ENCODE measurements around the gene PCBD1.

PCBD1 gene

DNA sequence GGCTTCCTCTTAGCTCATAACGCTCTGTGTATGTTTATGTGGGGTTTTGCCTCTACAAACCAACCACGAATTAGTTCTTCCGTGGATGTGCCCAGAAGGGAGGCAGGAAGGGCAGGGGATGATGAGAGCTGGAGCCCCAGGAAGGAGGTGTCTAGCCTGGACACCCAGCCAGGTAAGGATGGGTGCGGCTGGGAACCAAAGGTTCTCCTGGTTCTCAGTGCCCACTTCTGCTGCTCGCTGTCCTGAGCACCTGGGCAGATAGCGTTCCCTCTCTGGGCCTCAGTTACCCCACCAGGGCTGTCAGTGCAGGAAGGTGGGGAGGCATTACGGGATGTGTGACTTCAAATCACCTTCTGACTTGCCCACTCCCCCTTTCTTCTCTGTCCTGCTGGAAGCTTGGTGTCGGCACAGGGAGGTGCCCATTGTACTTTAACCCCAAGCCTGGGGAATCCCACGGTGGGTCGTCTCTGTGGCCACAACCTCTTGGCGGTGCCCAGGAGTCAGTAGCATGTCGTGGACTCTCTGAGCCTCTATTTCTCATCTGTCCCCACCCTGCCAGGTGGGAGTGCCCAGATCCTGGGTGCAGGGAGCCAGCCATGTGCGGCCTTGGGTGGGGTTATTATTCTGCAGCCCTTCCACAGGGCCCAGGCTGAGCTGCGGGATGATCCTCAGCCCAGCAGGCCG, 18.7 kb upstream of the PCBD1 start:
- no peak overlapping the region for H3K4me3 ChIP-seq (ENCODE audit: low read depth, low read length)
- TF ChIP-seq, protein P1, sequence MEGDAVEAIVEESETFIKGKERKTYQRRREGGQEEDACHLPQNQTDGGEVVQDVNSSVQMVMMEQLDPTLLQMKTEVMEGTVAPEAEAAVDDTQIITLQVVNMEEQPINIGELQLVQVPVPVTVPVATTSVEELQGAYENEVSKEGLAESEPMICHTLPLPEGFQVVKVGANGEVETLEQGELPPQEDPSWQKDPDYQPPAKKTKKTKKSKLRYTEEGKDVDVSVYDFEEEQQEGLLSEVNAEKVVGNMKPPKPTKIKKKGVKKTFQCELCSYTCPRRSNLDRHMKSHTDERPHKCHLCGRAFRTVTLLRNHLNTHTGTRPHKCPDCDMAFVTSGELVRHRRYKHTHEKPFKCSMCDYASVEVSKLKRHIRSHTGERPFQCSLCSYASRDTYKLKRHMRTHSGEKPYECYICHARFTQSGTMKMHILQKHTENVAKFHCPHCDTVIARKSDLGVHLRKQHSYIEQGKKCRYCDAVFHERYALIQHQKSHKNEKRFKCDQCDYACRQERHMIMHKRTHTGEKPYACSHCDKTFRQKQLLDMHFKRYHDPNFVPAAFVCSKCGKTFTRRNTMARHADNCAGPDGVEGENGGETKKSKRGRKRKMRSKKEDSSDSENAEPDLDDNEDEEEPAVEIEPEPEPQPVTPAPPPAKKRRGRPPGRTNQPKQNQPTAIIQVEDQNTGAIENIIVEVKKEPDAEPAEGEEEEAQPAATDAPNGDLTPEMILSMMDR (IDR thresholded peaks at IDR 0.05; ENCODE audit: low read depth, low read length): no peak

DNA sequence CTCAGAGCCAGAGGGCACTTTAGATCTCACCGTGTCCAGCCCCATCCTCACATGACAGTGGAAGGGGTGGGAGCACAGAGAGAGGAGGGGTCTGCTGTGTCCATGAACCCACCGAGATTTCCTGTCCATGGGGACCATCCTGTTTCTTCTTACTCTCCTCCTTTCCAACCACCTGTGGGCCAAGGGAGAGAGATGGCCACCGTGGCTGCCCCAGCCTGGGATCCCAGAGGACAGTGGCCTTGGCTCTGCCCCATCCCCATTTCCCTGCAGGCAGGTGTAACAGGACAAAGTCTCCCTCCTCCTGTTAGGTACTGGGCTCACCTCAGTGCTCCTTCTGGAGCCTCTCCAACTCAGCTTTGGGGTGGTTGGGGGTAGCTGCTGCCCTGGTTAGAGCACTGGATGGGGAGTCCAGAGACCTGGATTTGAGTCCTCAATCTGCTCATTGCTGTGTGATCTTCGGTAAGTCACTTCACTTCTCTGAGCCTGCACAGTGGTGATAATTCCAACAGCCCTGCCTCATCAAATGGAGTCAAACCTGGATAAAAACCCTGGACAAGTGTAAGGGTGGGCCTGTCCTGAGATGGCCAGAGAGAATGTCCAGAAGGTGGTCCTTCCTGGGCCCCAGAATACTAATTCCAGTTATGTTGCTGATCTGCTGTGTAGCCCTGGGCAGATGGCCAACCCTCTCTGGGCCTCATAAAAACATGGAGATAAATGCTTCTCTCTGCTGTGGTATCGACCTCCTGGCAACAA, 17.8 kb upstream of the PCBD1 start:
- no peak overlapping the region for H3K4me3 ChIP-seq (ENCODE audit: low read depth, low read length)
- TF ChIP-seq, protein P1 (IDR thresholded peaks at IDR 0.05; ENCODE audit: low read depth, low read length): no peak

DNA sequence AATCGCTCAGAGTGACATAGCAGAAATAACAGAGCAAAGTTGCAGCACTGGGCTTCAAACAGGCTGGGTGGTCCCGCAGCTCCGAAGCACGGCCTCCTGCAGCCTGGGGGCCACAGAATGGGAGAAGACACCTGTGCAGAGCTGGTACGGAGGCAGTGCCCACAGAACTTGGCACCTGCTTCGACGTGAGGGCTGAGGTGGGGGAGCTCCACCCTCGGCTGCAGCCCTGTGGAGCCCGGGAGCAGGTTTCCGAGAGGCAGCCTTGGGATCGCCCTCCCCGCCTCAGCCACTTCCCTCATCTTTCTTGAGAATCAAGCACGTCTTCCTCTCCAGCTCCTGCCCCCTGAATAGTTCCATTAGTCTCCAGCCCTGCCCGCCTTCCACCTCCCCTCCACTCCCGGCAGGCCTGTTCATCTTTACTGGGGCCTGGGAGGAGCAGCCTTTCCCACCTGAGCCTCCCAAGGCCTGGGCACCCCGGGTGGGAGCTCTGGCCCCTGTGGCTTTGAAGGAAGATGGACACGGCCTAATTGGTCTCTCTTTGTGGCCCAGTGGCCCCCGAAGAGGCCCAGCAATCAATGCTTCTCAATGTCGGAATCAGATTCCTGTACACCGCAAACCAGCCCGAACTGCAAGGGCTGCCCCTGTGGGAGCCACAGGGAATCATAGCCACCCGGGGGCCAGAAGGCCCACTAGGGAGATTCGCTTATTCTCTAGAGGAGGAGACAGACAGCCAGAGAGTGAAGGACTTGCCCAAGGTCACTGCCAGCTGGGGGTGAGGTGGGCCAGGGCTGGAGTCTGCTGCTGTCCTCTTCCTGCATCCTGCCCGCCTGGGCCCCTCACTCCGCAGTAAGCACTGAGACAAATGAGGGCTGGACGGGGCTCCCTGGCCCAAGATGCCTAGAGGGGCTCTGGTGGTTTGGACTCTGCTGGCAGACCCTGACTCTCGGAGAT, 17.0 kb upstream of the PCBD1 start:
- TF ChIP-seq, protein P1 (IDR thresholded peaks at IDR 0.05; ENCODE audit: low read depth, low read length): no peak

DNA sequence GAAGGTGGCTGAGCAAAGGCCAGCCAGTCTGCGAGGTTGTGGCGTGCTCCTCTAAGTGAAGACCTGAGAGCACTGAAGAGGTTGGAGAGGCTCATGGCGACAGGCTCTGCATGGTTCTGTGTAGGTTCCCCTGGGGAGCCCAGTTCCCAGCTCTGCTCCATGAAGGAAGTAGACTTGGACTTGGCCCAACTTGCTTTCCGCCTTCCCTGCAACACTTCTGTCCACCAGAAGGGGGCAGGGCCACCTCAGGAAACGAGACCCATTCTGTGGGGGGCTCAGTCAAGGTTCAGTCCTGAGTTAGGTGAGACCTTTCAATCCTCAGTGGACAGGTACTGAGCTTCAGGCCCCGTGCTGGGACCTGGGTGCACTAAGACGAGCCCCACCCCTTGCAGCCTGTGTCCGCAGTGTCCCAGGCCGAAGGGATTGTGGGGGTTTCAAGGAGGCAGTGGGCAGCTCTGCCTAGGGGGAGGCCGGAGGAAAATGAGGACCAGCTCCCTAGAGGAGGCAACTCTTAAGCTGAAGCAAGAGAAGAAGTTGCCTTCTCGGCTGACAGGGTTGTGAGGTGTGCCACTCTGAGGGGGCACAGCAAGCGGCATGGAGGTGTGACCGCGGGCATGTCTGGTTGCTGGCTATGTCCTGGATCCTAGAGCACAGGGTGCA, 15.0 kb upstream of the PCBD1 start:
- TF ChIP-seq, protein P1 (IDR thresholded peaks at IDR 0.05; ENCODE audit: low read depth, low read length): peak; percentile 97
- no peak overlapping the region for H3K4me3 ChIP-seq (ENCODE audit: low read depth, low read length)

More for the DNA sequence above, 17.0 kb upstream of the PCBD1 start:
- no peak overlapping the region for H3K4me3 ChIP-seq (ENCODE audit: low read depth, low read length)

DNA sequence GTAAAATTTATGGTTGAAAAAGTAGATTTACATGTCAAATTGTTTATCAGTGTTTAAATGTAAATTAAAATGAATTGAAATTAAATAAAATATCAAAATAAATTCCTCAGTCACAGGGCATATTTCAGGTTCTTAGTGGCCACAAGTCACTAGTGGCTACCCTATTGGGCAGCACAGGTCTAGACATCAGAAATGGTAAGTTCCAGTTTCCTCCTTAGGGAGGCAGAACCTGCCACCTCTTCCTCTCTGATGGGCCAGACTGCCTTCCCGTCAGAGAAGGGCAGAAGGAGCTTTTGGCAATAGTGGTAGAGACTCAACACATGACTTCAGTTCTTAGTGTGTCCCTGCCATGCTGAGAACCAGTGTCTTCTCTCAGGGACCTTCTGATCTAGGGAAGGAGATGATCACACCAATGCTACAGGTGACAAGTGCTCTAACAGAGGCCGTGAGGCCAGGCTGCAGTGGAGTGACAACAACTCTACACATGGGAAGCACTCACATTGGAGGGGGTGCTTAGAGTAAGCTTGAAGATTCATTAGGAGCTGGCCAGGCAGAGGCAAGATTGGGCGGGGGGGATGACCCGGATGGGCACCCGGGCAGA, 14.4 kb upstream of the PCBD1 start:
- TF ChIP-seq, protein P1 (IDR thresholded peaks at IDR 0.05; ENCODE audit: low read depth, low read length): no peak
- H3K4me3 ChIP-seq (ENCODE audit: low read depth, low read length): no peak overlapping the region

DNA sequence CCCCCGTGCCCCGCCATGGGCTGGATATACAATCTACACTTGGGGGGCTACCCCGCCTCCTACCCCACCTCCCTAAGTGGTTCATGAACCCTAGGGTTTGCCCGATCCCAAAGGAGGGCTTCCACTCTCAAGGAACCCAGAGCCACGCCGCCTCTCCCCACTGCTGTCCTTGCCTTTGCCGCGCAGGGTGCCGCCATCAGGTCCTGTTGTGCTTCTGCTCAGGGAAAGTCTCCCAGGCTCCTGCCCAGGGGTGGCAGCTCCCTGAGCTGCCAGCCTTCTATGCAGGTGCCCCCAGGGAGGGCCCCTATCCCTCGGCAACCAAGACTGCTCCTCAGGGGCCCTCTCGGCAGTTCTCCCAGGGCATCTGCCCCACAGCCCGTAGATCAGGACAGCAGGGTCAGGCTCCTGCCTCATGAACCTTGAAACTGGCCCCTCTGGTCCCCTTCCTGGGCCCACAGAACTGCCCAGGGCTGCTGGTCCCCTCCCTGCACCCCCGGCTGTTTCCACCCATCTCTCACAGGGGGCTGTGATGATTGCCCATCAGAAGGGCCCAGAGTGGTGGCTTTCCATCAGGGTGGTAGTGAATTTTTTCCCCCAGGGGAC, 13.0 kb upstream of the PCBD1 start:
- TF ChIP-seq, protein P1 (IDR thresholded peaks at IDR 0.05; ENCODE audit: low read depth, low read length): no peak
- no peak overlapping the region for H3K4me3 ChIP-seq (ENCODE audit: low read depth, low read length)
